Prostate gland (tissue), 2 donors: ENCODE measurements around the gene INPP4B. TPM values are rescaled to one million over a fixed set of nuclear protein-coding genes. Genes with fewer than 3 reads are reported as not detected.

Experiments
- DNase-seq: peaks from one replicate; pipeline ENCODE4 v3.0.0-alpha.2; 2019; ENCODE audit warnings: low spot score
- H3K27ac ChIP-seq, 2 donors: fragments of 200-600 bp; sonication (generic); 2 replicates each; pipeline ENCODE4 v1.5.1; 2017 to 2019
- H3K27me3 ChIP-seq: fragments of 200-600 bp; sonication (generic); replicated peaks from 2 replicates; pipeline ENCODE4 v1.5.1; 2019; ENCODE audit not compliant: insufficient read depth
- H3K36me3 ChIP-seq, 2 donors: fragments of 200-600 bp; sonication (generic); 1 replicate in 1 of 2; 2 replicates in 1 of 2; pipeline versions ENCODE4 v1.5.1 to v1.8.1; 2017 to 2019
- H3K4me1 ChIP-seq: fragments of 200-600 bp; sonication (generic); replicated peaks from 2 replicates; pipeline ENCODE4 v1.5.1; 2019
- H3K4me3 ChIP-seq, 2 donors: fragments of 200-600 bp; sonication (generic); 2 replicates each; pipeline ENCODE4 v1.5.1; 2017 to 2019
- H3K9me3 ChIP-seq: fragments of 200-600 bp; sonication (generic); 2 replicates; pipeline ENCODE4 v1.5.1; 2017
- POLR2A ChIP-seq: fragments of 450-650 bp; IDR thresholded peaks from one replicate; pipeline ENCODE4 v1.6.1; 2016; ENCODE audit warnings: antibody characterized with exemption, mild to moderate bottlenecking
- POLR2AphosphoS5 ChIP-seq: sonication (generic); formaldehyde crosslinking; IDR thresholded peaks from one replicate; pipeline ENCODE4 v1.6.1; 2017; ENCODE audit warnings: antibody characterized with exemption
- WGBS: methylation state at CpG from one replicate; pipeline ENCODE4 v1.1.5; 2018; 5-methylcytosine and 5-hydroxymethylcytosine counted together
- intact Hi-C: fragments of 100-400 bp; cut with DNase I; formaldehyde crosslinking; loops from one replicate; pipeline ENCODE4 v1.14.2; 2022
- total RNA-seq, 2 donors: library from RNA; depleted of rRNA; stranded (reverse); fragments of >200 nt; gene quantifications; one replicate each; pipeline ENCODE4 v1.1.0, GENCODE V29; 2016
- TF ChIP-seq, protein P1 (sequence below), 4 experiments: fragments of 200-600 bp in 2 of 4; fragments of 450-650 bp in 2 of 4; sonication (generic) in 2 of 4; IDR thresholded peaks; 1 replicate in 3 of 4; 2 replicates in 1 of 4; pipeline ENCODE4 v1.5.1; 2016 to 2019; ENCODE audit warnings: antibody characterized with exemption in 4 of 4, mild to moderate bottlenecking in 2 of 4, moderate library complexity in 2 of 4

INPP4B gene
- total RNA-seq, 2 donors from 2014 or later = 22.3 to 49.7 TPM

DNA sequence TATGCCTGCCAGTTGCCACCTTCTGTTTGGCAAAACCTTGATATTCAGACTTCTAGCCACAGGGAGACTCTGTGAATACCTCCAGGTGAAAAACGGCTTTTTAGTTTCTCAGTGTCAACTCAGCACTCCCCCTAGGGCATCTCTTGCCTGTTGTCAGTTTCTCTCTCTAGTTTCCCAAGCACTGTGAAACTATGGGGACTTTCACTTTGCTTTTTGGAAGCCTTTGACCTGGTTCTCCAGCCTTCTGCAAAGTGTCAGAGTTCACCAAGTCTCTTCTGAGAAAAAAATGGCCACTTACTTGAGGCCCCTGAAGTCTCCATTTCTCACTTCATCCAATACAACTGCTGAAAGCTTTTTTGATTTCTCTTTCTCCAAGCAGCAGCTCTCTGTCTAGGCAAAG lies 521.5 kb downstream of the INPP4B start:
- TF ChIP-seq POLR2A (no peak), POLR2AphosphoS5 (no peak)
- TF ChIP-seq, protein P1, sequence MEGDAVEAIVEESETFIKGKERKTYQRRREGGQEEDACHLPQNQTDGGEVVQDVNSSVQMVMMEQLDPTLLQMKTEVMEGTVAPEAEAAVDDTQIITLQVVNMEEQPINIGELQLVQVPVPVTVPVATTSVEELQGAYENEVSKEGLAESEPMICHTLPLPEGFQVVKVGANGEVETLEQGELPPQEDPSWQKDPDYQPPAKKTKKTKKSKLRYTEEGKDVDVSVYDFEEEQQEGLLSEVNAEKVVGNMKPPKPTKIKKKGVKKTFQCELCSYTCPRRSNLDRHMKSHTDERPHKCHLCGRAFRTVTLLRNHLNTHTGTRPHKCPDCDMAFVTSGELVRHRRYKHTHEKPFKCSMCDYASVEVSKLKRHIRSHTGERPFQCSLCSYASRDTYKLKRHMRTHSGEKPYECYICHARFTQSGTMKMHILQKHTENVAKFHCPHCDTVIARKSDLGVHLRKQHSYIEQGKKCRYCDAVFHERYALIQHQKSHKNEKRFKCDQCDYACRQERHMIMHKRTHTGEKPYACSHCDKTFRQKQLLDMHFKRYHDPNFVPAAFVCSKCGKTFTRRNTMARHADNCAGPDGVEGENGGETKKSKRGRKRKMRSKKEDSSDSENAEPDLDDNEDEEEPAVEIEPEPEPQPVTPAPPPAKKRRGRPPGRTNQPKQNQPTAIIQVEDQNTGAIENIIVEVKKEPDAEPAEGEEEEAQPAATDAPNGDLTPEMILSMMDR (IDR thresholded peaks at IDR 0.05) = no peak
- Histone ChIP-seq H3K27me3 (no peaks in the 10 kb centered on the region), H3K4me1 (no peaks in the 10 kb centered on the region), H3K36me3 (no peaks in the 10 kb centered on the region), H3K4me3 (no peak overlapping the region), H3K9me3 (no peaks in the 10 kb centered on the region), H3K27ac (no peak overlapping the region)
- intact Hi-C loops = no loop called here
- DNase-seq = no peak
- WGBS = 60% methylated on average over 1 of the region's 1 CpG

DNA sequence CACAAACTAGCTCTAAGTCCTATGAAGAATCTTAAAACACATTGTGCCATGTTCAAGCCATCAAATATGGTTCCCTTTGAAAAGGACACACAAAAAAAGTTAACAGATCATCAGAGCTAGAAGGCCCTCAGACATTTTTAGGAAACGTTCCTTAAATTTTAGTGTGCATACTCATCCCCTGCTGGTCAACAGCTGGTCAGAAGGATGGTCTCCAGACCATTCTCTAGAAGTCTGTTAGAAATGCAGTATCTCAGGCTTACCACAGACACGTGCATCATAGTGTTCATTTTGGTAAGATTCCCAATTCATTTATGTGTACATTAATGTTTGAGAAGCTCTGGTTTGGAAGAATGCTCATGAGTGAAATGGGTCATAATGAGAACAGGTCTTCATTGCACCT lies 523.1 kb downstream of the INPP4B start:
- no peak overlapping the region for H3K4me3 ChIP-seq
- no peaks in the 10 kb centered on the region for H3K9me3 ChIP-seq
- no peaks in the 10 kb centered on the region for H3K4me1 ChIP-seq
- H3K27me3 ChIP-seq = no peaks in the 10 kb centered on the region
- DNase-seq = no peak
- TF ChIP-seq POLR2A = no peak
- TF ChIP-seq, protein P1 (IDR thresholded peaks at IDR 0.05) = no peak
- TF ChIP-seq POLR2AphosphoS5 = no peak
- intact Hi-C loops = no loop called here
- no peaks in the 10 kb centered on the region for H3K36me3 ChIP-seq
- H3K27ac ChIP-seq = no peak overlapping the region
- 82% methylated on average over 2 of the region's 2 CpGs for WGBS

DNA sequence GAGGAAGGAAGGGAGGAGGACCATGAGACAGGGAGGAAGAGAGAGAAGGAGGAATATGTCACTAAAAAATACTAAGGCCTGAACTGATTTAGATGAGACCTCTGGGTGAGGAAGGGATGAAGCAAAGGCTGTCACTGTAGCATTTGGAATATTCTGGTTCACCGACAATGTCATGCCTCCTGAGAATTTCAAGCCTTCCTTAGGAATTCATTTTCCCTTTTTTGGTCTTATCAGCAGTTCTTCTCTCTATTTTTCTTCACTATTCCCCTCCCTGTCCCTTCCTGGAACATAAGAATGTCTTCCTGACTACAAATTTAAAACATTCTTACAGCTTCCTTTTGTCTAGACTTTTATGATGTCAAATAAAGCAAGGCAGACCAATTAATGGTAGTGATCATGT lies 527.8 kb downstream of the INPP4B start:
- WGBS = 85% methylated on average over 1 of the region's 1 CpG
- DNase-seq = no peak
- Histone ChIP-seq H3K4me3 (no peak overlapping the region), H3K9me3 (no peaks in the 10 kb centered on the region), H3K4me1 (no peaks in the 10 kb centered on the region), H3K27me3 (no peaks in the 10 kb centered on the region), H3K27ac (no peak overlapping the region), H3K36me3 (no peaks in the 10 kb centered on the region)
- intact Hi-C loops = no loop called here
- TF ChIP-seq POLR2AphosphoS5 (no peak), POLR2A (no peak)
- TF ChIP-seq, protein P1 (IDR thresholded peaks at IDR 0.05) = no peak

DNA sequence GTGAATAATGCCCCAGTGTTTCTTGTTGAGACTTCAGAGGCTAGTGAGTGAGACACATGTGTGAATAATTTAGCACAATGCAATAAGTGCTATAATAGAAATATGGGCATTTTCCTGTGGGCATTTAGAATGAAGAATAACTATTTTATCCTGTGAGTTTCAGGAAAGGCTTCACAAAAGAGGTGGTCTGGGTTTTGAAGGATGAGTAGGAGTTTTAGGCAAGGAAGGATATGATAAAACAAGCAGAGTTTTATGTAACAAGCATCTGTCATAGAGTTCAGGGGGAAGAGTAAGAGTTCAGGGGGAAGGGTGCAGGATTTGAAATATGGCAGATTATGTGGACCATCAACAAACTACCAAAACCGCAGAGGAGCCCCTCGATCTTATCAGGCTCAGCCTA lies 529.2 kb downstream of the INPP4B start:
- Histone ChIP-seq H3K36me3 (no peaks in the 10 kb centered on the region), H3K9me3 (no peaks in the 10 kb centered on the region), H3K27me3 (no peaks in the 10 kb centered on the region), H3K4me3 (no peak overlapping the region), H3K27ac (no peak overlapping the region), H3K4me1 (no peaks in the 10 kb centered on the region)
- intact Hi-C loops = no loop called here
- TF ChIP-seq, protein P1 (IDR thresholded peaks at IDR 0.05) = no peak
- no peak for TF ChIP-seq POLR2AphosphoS5
- TF ChIP-seq POLR2A = no peak
- no peak for DNase-seq
- 100% methylated on average over 2 of the region's 2 CpGs for WGBS

DNA sequence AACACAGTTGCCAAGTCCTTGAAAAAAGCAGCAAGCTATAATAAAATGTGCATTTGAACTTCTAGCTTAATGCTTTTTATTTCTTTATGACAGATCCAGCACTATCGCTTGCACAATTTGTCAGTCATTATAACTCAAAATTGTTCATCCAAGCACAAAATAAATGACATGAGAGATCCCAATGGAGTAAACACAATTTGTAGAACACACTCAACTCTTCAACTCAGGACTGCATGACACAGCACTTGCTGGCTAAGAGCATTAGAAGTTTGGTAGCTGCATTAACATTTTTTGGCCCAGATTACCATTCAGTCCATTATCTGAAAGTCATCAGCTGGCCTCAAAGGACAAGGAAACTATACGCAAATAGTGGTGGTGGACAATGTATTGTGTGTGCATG lies 530.1 kb downstream of the INPP4B start:
- H3K4me3 ChIP-seq = no peak overlapping the region
- H3K27ac ChIP-seq = no peak overlapping the region
- no peaks in the 10 kb centered on the region for H3K4me1 ChIP-seq
- intact Hi-C loops = no loop called here
- TF ChIP-seq POLR2AphosphoS5 (no peak), POLR2A (no peak)
- TF ChIP-seq, protein P1 (IDR thresholded peaks at IDR 0.05) = no peak
- no peaks in the 10 kb centered on the region for H3K9me3 ChIP-seq
- no peaks in the 10 kb centered on the region for H3K36me3 ChIP-seq
- H3K27me3 ChIP-seq = no peaks in the 10 kb centered on the region
- 93% methylated on average over 2 of the region's 2 CpGs for WGBS
- no peak for DNase-seq
